Measurements from ENCODE around the gene DNAJB6.

GRCh38 chr7:157404845-157405481 is 68.2 kb downstream of the DNAJB6 start:
- no peak for TF ChIP-seq EZH2 (IDR thresholded peaks at IDR 0.05; ENCODE audit: insufficient read depth, poor library complexity, severe bottlenecking)
- no peak for TF ChIP-seq EZH2phosphoT487 (IDR thresholded peaks at IDR 0.05; ENCODE audit: insufficient read depth, low read depth)
